ENCODE measurements around the gene ROBO3. TPM values are rescaled to one million over a fixed set of nuclear protein-coding genes. Genes with fewer than 3 reads are reported as not detected.

The ROBO3 gene
- total RNA-seq, 8 experiments from 2014 or later = 6.3 to 43.6 (median 15.9) TPM

DNA sequence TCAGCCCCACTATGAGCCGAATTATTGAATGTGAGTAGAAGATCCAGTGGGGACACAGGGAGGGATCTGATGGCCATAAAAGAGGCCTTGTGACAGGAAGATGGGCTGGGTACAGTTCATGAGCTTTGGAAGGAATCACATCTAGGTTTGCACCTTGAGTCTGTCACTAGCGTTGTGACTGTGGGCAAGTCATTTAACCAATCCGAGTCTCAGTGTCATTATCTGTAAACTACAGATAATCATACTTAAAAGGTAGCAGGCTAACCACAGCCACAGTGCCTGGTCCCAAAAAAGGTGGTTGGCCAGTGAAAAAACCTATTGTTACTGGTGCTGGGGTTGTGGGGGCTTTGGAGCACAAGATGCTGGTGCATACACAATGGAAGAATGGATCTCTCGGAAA lies 57.6 kb downstream of the ROBO3 start:
- Histone ChIP-seq H3K4me3 (no peak overlapping the region), H3K27ac (no peak overlapping the region), H3K4me1 (replicated peaks in 1 of 2) (peaks cover 0 to 5% of the 10 kb centered on the region in 2 donors)
- no peak for ATAC-seq (replicated peaks in 6 of 8)
- 80 to 100% (median 92%) methylated on average over 1 to 4 of the region's 4 CpGs; no CpG with 5 or more reads in 2 of the 10 experiments for WGBS, 10 experiments
- in situ Hi-C loops (cut with MboI; ENCODE audit: low pct_unique_long_range_greater_than_20kb in 2 of 9, low sequenced_read_pairs in 9 of 9, unreplicated experiment in 9 of 9) = no loop called here

DNA sequence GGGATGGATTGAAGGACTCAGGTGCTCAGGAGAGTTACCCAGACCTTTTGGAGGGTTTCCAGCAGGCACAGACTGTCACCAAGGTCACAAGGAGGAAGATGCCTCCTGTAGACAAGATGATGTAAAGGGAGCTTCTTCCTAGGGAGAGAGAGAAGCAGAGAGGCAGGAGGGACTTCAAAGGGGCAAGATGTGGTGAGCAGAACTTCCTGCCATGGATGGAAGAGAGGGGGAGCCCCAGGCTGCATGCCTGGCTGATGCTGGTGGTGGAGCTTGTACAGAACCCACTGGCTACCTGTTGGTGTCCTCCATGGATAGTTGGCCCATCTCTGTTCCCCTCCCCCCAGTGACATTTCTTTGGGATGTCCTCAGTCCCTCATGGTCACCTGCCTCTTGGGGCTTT lies 58.1 kb downstream of the ROBO3 start:
- Histone ChIP-seq H3K27ac (no peak overlapping the region), H3K4me3 (no peak overlapping the region), H3K4me1 (replicated peaks in 1 of 2) (peaks cover 0 to 5% of the 10 kb centered on the region in 2 donors)
- ATAC-seq (replicated peaks in 6 of 8) = no peak
- in situ Hi-C loops (cut with MboI; ENCODE audit: low pct_unique_long_range_greater_than_20kb in 2 of 9, low sequenced_read_pairs in 9 of 9, unreplicated experiment in 9 of 9) = no loop called here

DNA sequence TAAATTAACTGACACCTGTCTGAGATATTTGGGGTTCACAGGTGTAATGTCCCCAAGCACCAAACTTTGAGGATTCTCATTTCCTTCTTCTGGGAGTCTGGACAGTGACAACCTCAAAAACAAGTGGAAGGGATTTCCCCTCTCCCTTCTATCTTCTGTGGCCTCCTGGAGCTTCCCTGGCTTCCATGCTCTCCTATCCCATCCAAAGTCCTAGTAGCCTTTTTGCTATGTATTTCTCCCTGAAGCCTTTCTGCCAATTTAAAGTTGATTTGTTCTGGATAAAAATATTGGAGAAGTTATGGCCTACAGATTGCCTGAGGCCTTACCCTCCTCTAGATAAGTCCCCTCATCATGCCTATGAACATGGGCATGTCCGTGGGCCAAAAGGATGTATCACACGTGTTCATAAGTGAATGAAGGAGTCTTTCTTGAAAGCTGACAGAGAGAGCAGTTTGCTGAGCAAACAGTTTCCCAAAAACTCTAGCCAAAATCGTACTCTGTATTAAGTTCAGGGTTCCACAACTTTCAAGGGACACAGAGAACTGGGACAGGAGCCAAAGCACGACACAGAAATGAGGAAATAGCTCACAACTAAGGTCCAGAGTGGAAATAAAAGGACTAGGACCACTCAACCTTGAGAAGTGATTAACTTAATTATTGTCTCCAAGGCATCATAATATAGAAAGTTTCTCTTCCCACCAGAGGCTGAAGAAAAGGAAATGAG lies 63.9 kb downstream of the ROBO3 start:
- no peaks in the 10 kb centered on the region for H3K4me1 ChIP-seq (replicated peaks in 1 of 2)
- no peak overlapping the region for H3K27ac ChIP-seq

DNA sequence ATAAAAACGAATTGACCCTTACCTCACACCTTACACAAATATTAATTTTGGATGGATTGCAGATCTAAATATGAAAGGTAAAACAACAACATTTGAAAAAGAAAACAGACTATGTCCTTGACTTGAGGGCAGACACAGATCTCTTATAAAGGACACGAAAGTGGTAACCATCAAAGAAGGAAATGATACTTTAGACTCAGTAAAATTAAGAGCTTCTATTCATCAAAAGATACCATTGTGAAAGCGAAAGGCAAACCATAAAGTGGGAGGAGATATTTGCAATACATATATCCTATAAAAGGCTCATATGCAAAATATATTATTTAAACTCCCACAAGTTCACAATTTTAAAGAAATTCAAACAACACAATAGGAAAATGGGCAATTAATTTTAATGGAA lies 65.6 kb downstream of the ROBO3 start:
- Histone ChIP-seq H3K27ac (no peak overlapping the region), H3K4me3 (no peak overlapping the region)

More for the DNA sequence above, 63.9 kb downstream of the ROBO3 start:
- ATAC-seq (replicated peaks in 6 of 8) = no peak
- in situ Hi-C loops (cut with MboI; ENCODE audit: low pct_unique_long_range_greater_than_20kb in 2 of 9, low sequenced_read_pairs in 9 of 9, unreplicated experiment in 9 of 9) = no loop called here
- H3K4me3 ChIP-seq = no peak overlapping the region
- WGBS, 10 experiments = 11 to 80% (median 45%) methylated on average over 1 to 4 of the region's 4 CpGs; no CpG with 5 or more reads in 2 of the 10 experiments

More for the DNA sequence above, 65.6 kb downstream of the ROBO3 start:
- H3K4me1 ChIP-seq (replicated peaks in 1 of 2) = peaks cover 0 to 8% of the 10 kb centered on the region in 2 donors
- no peak for ATAC-seq (replicated peaks in 6 of 8)
- in situ Hi-C loops (cut with MboI; ENCODE audit: low pct_unique_long_range_greater_than_20kb in 2 of 9, low sequenced_read_pairs in 9 of 9, unreplicated experiment in 9 of 9) = no loop called here
- 22 to 87% (median 68%) methylated on average over 2 to 3 of the region's 3 CpGs; no CpG with 5 or more reads in 1 of the 10 experiments for WGBS, 10 experiments

Other genes starting within 250 kb of the ROBO3 start
- 10 to 100 TPM; 16.8 to 49.6 (median 25.9) TPM for gene TBRG1, start 242.6 kb upstream of the ROBO3 start, total RNA-seq
- gene SIAE, start 191.7 kb upstream of the ROBO3 start, total RNA-seq = 10 to 100 TPM in 4 of 8 experiments, 1 to 10 TPM in 4; 3.2 to 78.6 (median 15.5) TPM
- gene SPA17, start 191.5 kb upstream of the ROBO3 start, total RNA-seq = 10 to 100 TPM; 13.7 to 71.4 (median 20.1) TPM
- 10 to 100 TPM in 3 of 8 experiments, 1 to 10 TPM in 2, under 1 TPM in 3; 0.49 to 34.2 (median 2.6) TPM for gene NRGN, start 125.5 kb upstream of the ROBO3 start, total RNA-seq
- gene VSIG2, start 113.2 kb upstream of the ROBO3 start, total RNA-seq = 1 to 10 TPM in 2 of 8 experiments, under 1 TPM in 3, not detected in 3; 0.17 to 2.0 (median 0.90) TPM
- gene ESAM, start 103.1 kb upstream of the ROBO3 start, total RNA-seq = 1 to 10 TPM in 3 of 8 experiments, under 1 TPM in 5; 0.11 to 9.3 (median 0.67) TPM
- gene MSANTD2, start 65.0 kb upstream of the ROBO3 start, total RNA-seq = 10 to 100 TPM in 7 of 8 experiments, 1 to 10 TPM in 1; 9.8 to 53.9 (median 14.8) TPM
- 1 to 10 TPM in 2 of 8 experiments, under 1 TPM in 5, not detected in 1; 0.05 to 1.9 (median 0.73) TPM for gene ROBO4, start 32.4 kb downstream of the ROBO3 start, total RNA-seq
- gene HEPN1, start 53.8 kb downstream of the ROBO3 start, total RNA-seq = 10 to 100 TPM in 1 of 8 experiments, not detected in 7; 12.8 TPM
- gene HEPACAM, start 70.6 kb downstream of the ROBO3 start, total RNA-seq = 10 to 100 TPM in 1 of 8 experiments, under 1 TPM in 5, not detected in 2; 0.05 to 14.0 (median 0.12) TPM
- 1 to 10 TPM in 7 of 8 experiments, under 1 TPM in 1; 0.87 to 4.7 (median 2.5) TPM for gene CCDC15, start 88.8 kb downstream of the ROBO3 start, total RNA-seq
- 1 to 10 TPM in 2 of 8 experiments, under 1 TPM in 6; 0.46 to 3.2 (median 0.75) TPM for gene SLC37A2, start 197.9 kb downstream of the ROBO3 start, total RNA-seq
- 10 to 100 TPM; 13.8 to 31.4 (median 23.2) TPM for gene TMEM218, start 246.2 kb downstream of the ROBO3 start, total RNA-seq